Measurements from ENCODE around the gene SPAG17. TPM values are rescaled to one million over a fixed set of nuclear protein-coding genes. Genes with fewer than 3 reads are reported as not detected.

The SPAG17 gene
- total RNA-seq, 1 donor from 2014 or later = not detected

DNA sequence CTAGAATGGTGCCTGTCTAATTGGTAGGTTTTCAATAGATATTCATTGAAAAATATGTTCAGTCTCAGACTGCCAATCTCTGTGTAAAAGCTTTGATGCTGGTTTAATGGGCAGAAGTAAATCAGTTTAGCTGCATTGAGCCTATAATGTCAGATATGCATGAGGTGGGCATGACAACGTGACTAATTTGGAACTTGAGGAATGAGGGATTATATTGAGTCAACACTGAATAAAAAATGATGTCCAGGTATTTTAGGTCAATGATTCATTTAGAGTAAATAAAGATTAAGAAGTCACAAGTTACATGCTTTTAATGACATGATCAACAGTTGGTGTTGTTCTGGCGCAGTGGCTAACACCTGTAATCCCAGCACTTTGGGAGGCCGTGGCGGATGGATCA is 252.5 kb downstream of the SPAG17 start:
- Histone ChIP-seq H3K9me3 (replicated peaks) (no peaks in the 10 kb centered on the region), H3K4me3 (no peak overlapping the region), H3K27ac (replicated peaks) (no peak overlapping the region), H3K27me3 (ENCODE audit: low read depth) (no peaks in the 10 kb centered on the region), H3K36me3 (peaks cover 34% of the 10 kb centered on the region), H3K4me1 (peaks cover 47% of the 10 kb centered on the region)
- DNase-seq = no peak
- intact Hi-C loops (cut with micrococcal nuclease) = no loop called here
- TF ChIP-seq, protein P1, sequence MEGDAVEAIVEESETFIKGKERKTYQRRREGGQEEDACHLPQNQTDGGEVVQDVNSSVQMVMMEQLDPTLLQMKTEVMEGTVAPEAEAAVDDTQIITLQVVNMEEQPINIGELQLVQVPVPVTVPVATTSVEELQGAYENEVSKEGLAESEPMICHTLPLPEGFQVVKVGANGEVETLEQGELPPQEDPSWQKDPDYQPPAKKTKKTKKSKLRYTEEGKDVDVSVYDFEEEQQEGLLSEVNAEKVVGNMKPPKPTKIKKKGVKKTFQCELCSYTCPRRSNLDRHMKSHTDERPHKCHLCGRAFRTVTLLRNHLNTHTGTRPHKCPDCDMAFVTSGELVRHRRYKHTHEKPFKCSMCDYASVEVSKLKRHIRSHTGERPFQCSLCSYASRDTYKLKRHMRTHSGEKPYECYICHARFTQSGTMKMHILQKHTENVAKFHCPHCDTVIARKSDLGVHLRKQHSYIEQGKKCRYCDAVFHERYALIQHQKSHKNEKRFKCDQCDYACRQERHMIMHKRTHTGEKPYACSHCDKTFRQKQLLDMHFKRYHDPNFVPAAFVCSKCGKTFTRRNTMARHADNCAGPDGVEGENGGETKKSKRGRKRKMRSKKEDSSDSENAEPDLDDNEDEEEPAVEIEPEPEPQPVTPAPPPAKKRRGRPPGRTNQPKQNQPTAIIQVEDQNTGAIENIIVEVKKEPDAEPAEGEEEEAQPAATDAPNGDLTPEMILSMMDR (IDR thresholded peaks at IDR 0.05; ENCODE audit: borderline replicate concordance) = no peak

DNA sequence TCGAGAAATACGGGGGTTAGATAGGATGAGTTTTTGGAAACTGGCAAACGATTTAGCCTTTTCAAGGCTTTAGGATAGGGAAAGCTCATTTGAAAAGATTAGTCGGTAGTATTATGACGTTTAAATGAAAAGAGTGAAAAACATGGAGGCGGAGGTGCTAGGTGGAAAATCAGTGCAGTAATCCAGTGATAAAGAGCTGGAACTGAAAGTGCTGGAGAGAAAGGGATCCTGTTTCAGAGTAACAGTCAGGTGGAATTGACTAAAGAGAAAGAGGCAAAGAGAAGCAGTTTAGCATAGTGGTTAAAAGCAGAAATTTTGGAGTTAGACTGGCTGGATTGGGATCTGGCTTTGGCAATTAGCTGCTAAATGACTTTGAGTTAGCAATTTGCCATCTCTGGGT is 254.5 kb downstream of the SPAG17 start:
- Histone ChIP-seq H3K36me3 (peaks cover 16% of the 10 kb centered on the region), H3K27ac (replicated peaks) (no peak overlapping the region), H3K27me3 (ENCODE audit: low read depth) (no peaks in the 10 kb centered on the region), H3K4me3 (peak overlapping the region; percentile 80), H3K4me1 (peaks cover 55% of the 10 kb centered on the region), H3K9me3 (replicated peaks) (no peaks in the 10 kb centered on the region)
- intact Hi-C loops (cut with micrococcal nuclease) = no loop called here
- DNase-seq = no peak
- TF ChIP-seq, protein P1 (IDR thresholded peaks at IDR 0.05; ENCODE audit: borderline replicate concordance) = no peak

DNA sequence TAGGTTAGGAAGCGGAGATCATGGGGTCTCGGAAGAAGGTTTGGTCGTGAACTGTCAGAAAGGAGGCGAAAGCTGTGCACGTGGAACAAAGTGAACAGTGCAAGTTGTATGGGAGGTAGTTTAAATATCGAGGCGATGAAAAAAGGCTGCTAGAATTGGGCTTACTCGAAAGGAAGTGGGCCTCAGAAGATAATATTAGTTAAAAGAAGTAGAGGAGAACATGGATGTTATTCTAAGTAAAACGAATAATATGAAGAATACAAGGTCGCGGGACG is 254.9 kb downstream of the SPAG17 start:
- TF ChIP-seq, protein P1 (IDR thresholded peaks at IDR 0.05; ENCODE audit: borderline replicate concordance) = no peak
- Histone ChIP-seq H3K36me3 (peaks cover 13% of the 10 kb centered on the region), H3K4me3 (peak overlapping the region; percentile 80), H3K27ac (replicated peaks) (peak overlapping the region; percentile 89), H3K27me3 (ENCODE audit: low read depth) (no peaks in the 10 kb centered on the region), H3K9me3 (replicated peaks) (no peaks in the 10 kb centered on the region), H3K4me1 (peaks cover 55% of the 10 kb centered on the region)
- no peak for DNase-seq
- intact Hi-C loops (cut with micrococcal nuclease) = no loop called here

DNA sequence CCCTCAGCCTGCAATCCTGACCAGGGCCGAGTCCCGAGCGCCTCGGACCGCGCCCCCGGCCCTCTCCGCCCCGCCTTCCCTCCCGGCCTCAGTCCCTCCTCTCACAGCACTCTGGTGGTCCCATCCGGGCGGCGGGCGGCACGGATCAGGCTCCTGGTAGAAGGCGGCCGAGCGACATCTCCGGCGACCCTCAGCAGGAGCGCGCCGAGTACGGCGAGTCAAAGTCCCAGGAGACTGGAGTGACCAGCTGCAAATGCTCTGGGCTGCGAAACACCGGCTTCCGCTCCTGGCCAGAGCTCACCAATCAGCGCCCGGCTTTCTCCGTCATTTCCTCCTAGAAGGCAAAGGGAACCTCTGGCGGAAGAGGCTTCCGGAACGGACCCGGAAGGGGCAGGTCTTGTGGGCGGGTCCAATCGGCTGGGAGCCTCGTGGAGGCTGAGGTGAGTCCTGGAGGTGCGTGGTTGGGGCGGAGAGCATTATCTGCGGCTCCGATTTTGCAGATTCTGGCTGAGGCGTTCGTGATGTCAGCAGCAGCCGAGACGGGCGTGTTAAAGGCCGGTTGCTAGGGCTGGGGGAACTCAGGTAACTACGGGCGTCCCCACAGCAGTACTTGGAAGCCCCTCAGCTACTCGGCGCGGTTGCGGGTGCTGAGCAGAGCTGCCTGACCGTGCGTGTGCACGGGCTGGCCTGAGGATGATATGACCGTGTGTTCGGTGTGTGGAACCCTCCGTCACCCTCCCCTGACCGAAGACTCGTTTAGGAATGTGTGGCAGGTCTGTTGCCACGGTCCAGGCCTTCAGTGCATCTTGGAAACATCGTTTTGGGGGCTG is 255.5 kb downstream of the SPAG17 start, which contains the start of the genes GDAP2 and WDR3:
TSS of gene GDAP2 (minus strand) at position 279 of the 830 bp plus-strand sequence. CDS start 9,264 bp downstream, outside the sequence.
TSS of gene WDR3 (plus strand) at position 397 of the 830 bp plus-strand sequence. CDS start 3,581 bp downstream, outside the sequence.
- H3K9me3 ChIP-seq (replicated peaks) = no peaks in the 10 kb centered on the region
- TF ChIP-seq, protein P1 (IDR thresholded peaks at IDR 0.05; ENCODE audit: borderline replicate concordance) = no peak
- H3K36me3 ChIP-seq = peaks cover 8% of the 10 kb centered on the region
- peak within 1 kb of the TSS; percentile 80 for H3K4me3 ChIP-seq
- peak; percentile 96 for DNase-seq
- peak within 1 kb of the TSS; percentile 89 for H3K27ac ChIP-seq (replicated peaks)
- H3K27me3 ChIP-seq (ENCODE audit: low read depth) = no peaks in the 10 kb centered on the region
- peaks cover 55% of the 10 kb centered on the region for H3K4me1 ChIP-seq
- intact Hi-C loops (cut with micrococcal nuclease) = no loop called here

DNA sequence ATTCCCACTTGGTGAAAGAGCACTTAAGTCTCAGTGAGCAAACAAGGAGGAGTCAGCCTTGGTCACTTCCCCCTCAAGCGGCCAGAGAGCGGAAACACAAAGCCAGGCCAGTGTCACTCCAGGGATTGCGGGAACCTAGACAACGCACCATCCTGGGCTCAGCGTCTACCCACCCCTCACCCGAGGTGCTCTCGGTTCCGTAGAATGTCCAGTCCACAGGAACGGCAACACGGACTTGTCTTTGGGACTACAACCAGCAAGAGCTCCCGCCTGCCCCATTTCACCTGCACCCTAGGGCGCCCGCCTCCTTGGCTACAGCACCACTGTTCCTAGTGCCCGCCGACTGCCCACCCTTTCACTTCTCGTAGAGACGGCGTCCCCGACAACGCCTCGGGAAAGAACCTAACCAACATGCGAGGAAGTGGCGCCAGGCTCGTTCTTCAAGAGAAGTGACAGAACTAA is 256.1 kb downstream of the SPAG17 start:
- H3K27ac ChIP-seq (replicated peaks) = peak overlapping the region; percentile 89
- H3K4me3 ChIP-seq = peak overlapping the region; percentile 80
- TF ChIP-seq, protein P1 (IDR thresholded peaks at IDR 0.05; ENCODE audit: borderline replicate concordance) = peak; percentile 19
- DNase-seq = peak; percentile 48
- H3K36me3 ChIP-seq = peaks cover 1% of the 10 kb centered on the region
- no peaks in the 10 kb centered on the region for H3K27me3 ChIP-seq (ENCODE audit: low read depth)
- intact Hi-C loops (cut with micrococcal nuclease) = no loop called here
- H3K4me1 ChIP-seq = peaks cover 55% of the 10 kb centered on the region
- no peaks in the 10 kb centered on the region for H3K9me3 ChIP-seq (replicated peaks)
